GM12864 (cell line): Measurements from ENCODE around the gene MED15.

ENCODE experiments used
- DNase-seq: peaks from one replicate; pipeline ENCODE4 v3.0.0-alpha.2; 2011; ENCODE audit warnings: low read depth
- H3K4me3 ChIP-seq: 2 replicates; pipeline ENCODE4 v1.5.1; 2011; ENCODE audit warnings: mild to moderate bottlenecking, low read depth, low read length, control low read depth
- CTCF ChIP-seq: IDR thresholded peaks from 2 replicates; pipeline ENCODE4 v1.5.1; 2011; ENCODE audit warnings: low read depth, mild to moderate bottlenecking, moderate library complexity, low read length, control low read depth, inconsistent platforms; ENCODE audit errors: missing control alignments

Gene MED15

GRCh38 chr22:20566420-20567260 is 59.2 kb downstream of the MED15 start:
- H3K4me3 ChIP-seq, result no peak overlapping the region
- no peak for TF ChIP-seq CTCF
- DNase-seq, result no peak

- no peak for TF ChIP-seq CTCF
- no peak for DNase-seq
- H3K4me3 ChIP-seq, result no peak overlapping the region
Observed at GRCh38 chr22:20567371-20567847, 60.0 kb downstream of the MED15 start.

- DNase-seq, result no peak
- no peak for TF ChIP-seq CTCF
Observed at GRCh38 chr22:20567993-20568417, 60.6 kb downstream of the MED15 start.

GRCh38 chr22:20568502-20569058 is 61.2 kb downstream of the MED15 start:
- no peak for TF ChIP-seq CTCF
- no peak overlapping the region for H3K4me3 ChIP-seq
- no peak for DNase-seq

More at GRCh38 chr22:20567993-20568417, 60.6 kb downstream of the MED15 start:
- no peak overlapping the region for H3K4me3 ChIP-seq

- no peak for DNase-seq
- H3K4me3 ChIP-seq, result no peak overlapping the region
- no peak for TF ChIP-seq CTCF
Observed at GRCh38 chr22:20569059-20570058, 61.9 kb downstream of the MED15 start.

- DNase-seq, result no peak
- H3K4me3 ChIP-seq, result no peak overlapping the region
- TF ChIP-seq CTCF, result no peak
Observed at GRCh38 chr22:20571078-20571503, 63.7 kb downstream of the MED15 start.
